NT2/D1 (cell line): Measurements from ENCODE around the gene GSE1.

Source experiments
- YY1 ChIP-seq: IDR thresholded peaks from 2 replicates; pipeline ENCODE4 v1.6.1; 2011; ENCODE audit not compliant: insufficient read length, insufficient read depth
- ZNF274 ChIP-seq: IDR thresholded peaks from 2 replicates; pipeline ENCODE4 v1.6.1; 2011; ENCODE audit warnings: mild to moderate bottlenecking, low read depth, low read length

DNA sequence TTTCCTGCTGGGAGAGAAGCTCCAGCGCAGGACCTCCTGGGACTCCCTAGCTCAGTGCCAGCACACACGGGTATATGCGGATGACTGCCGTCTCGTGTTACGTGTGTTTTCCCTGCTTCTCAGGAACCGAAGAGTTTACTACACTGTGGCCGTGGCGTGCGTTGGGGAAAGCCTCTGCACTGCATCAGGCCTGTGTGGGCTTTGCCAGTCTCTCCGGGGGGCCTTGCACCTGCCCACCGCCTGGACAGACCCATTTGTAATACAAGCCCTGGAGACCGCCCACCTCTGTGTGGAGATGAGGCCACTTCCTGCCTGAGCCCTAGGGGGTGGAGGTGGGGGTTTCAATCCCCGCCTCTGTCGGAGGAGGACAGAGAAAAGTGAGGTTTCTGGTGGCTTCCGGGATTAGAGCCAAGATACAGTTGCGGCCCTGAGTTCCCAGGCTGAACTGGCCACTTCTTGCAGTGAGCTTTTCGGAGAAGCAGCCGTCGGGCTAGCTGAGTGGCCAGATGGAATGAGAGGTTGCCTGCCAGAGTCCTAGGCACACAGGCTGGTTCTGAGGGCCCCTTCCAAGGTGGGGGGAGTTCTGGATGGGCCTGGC is 43.4 kb upstream of the GSE1 start:
- TF ChIP-seq ZNF274, result no peak
- no peak for TF ChIP-seq YY1
